ENCODE measurements around the gene LPIN1.
A peak's percentile ranks its signal among the peaks of the same experiment; 100 is the strongest.
"Not testable (repeated sequence)": the region's sequence is repeated elsewhere in the genome, so short reads cannot be mapped to it uniquely, and the experiment has no call there.

The LPIN1 gene

GRCh38 chr2:11839916-11840315 is 93.5 kb downstream of the LPIN1 start:
- no peak for DNase-seq

DNA sequence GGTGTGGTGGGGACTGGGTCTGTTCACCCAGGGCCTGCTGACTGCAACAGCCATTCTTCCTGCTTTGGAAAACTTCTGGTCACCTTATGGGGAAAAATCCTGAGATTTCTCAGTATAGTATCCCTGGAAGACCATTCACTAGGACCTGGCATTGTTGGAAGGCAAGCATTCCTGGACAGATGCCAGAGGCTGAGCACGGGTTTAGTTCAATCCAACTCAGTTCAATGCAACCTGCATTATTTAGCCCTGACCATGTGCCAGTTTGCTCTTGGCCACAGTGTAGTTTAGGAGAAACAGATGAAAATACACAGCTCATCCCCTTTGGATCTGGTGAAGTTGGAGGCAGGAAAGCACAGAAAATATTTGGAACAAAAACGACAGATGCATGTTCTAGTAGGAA is 95.9 kb downstream of the LPIN1 start:
- DNase-seq, result no peak

DNA sequence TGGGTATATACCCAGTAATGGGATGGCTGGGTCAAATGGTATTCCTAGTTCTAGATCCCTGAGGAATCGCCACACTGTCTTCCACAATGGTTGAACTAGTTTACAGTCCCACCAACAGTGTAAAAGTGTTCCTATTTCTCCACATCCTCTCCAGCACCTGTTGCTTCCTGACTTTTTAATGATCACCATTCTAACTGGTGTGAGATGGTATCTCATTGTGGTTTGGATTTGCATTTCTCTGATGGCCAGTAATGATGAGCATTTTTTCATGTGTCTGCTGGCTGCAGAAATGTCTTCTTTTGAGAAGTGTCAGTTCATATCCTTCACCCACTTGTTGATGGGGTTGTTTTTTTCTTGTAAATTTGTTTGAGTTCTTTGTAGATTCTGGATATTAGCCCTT is 98.4 kb downstream of the LPIN1 start:
- not testable (repeated sequence) for DNase-seq

DNA sequence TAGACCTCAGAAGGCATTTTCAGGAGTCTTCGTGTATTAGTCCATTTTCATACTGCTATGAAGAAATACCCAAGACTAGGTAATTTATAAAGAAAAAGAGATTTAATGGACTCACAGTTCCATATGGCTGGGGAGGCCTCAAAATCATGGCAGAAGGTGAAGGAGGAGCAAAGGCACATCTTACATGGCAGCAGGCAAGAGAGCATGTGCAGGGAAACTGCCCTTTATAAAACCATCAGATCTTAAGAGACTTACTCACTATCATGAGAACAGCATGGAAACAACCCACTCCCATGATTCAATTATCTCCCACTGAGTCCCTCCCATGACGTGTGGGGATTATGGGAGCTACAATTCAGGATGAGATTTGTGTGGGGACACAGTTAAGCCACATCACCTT is 101.5 kb downstream of the LPIN1 start:
- DNase-seq, result not testable (repeated sequence)

- no peak for DNase-seq
These were observed 103.7 kb downstream of the LPIN1 start for GRCh38 chr2:11850082-11850481.

- no peak for DNase-seq
These were observed 106.2 kb downstream of the LPIN1 start for GRCh38 chr2:11852526-11853196.

GRCh38 chr2:11853197-11853588 is 106.8 kb downstream of the LPIN1 start:
- no peak for DNase-seq

DNA sequence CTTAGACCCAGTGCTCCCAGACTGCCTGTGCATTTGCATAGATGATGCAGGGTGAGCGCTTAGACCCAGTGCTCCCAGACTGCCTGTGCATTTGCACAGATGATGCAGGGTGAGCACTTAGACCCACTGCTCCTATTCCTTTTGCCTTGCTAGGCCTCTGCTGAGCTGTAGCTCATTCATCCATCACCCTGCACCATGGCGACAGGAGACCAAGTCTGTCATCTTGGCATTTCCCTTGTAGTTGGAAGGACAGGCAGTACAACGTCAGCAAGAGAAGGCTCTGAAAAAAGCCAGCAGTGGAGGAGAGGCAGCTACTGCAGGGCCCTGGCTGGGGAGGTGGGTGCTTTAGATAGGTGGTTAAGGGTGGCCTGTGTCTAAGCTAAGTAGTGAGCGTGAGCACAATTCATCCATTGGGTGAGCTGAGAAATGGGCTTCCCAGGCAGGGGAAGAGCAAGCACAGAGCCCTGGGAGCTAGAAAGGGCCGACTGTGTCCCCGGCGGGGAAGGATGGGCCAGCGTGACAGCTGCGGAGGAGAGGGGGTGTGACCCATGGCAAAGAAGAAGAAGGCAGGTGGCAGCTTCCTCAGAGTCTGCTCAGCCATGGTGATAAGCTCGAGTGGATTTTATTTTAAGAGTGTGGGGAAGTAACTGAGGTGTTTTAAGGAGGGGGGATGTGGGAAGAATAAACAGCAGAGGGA is 108.8 kb downstream of the LPIN1 start:
- no peak for DNase-seq

DNA sequence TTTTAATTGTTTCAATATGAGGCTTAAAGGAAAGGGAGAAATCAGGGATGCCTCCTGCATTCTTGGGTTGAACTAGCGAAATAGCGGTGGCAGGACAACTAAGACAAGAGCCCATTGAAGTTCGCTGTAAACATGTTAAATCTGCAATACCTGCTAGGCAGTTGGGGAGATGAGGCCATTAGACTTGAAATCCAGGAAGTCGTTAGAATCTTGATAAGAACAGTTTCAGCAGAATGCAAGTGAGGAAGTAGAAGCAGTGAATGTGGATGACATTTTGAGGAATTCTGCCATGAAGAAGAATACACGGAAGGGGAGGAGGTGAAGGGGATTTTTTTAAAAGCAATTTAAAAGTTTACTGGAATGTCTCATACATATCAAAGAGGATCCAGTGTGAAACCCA is 109.7 kb downstream of the LPIN1 start:
- no peak for DNase-seq

GRCh38 chr2:11858883-11859282 is 112.5 kb downstream of the LPIN1 start:
- DNase-seq, result no peak

- not testable (repeated sequence) for DNase-seq
These were observed 113.5 kb downstream of the LPIN1 start for GRCh38 chr2:11859975-11860374.

GRCh38 chr2:11861044-11861443 is 114.6 kb downstream of the LPIN1 start:
- no peak for DNase-seq

DNA sequence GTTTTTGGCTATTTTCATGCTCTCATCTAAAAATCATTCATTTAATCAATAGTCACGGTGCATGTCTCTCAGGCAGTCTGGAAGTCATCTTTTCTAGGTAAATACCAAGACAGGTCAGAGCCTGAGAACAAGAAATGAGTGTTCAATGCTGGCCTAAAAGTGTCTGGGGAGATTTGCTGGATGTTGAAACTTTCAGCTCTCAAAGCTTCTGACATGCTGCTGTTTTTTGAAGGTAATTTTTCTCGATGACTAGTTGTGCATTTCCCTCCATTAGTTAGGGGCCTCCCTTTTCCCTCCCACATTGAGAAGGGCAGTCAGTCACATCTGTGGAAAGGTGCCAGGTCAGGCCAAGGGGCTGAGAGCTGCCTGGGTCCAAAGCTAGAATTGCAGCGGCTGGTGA is 115.6 kb downstream of the LPIN1 start:
- DNase-seq, result no peak

DNA sequence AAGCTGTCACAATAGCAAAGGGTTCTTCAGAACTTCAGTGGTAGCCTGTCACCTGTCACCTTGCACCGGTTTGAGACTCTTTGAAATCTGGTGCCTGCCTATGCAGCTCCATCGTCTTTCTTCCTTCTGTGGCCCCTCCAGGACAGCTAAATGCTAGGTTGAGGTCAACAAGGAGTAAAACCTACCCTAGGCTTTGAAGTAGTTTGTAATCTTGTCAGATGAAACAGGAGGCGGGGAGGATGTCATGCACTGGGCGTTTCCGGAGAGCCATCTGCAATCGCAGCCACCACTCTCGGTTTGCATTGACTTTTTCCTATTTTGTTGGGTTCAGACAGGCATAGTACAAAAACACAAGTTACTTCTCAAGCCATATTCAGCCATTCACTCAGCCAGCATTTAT is 116.7 kb downstream of the LPIN1 start:
- no peak for DNase-seq

DNA sequence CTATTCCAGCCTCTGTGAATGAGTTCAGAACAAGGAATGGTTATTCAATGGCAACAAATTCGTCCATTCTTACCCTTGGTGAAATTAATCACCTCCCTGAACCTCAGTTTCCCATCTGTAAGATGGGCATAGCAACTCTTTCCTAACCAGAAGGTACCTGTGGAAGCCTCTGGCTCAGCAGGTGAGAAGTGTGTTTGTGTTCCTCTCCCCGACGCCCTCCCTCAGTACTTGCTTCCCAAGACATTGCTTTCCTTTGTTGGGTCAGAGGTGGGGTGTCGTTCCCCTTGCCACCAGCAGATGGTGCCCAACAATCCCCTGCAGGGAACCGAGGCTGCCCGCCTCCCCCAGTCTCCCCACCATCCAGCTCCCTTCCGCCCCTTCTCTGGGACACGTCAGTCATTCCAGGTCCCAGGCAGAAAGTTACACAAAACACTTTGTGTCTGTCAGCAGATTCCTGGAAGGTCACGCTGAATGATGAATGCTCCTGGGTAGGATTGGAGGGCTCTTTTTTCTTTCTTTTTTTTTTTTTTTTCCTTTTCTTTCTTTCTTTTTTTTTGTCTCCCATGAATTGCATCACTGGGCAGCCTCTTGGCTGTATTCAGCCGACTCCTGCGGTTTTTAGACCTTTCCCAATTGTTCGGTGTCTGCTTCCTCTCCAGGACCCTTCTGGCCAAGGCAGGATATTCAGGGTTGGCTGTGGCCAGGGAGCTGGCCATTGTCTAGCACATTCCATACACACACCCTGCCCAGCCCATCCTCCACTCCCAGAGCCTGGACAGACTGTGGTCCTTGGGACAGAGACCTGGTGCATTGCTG is 117.3 kb downstream of the LPIN1 start:
- peak; percentile 3 for DNase-seq

DNA sequence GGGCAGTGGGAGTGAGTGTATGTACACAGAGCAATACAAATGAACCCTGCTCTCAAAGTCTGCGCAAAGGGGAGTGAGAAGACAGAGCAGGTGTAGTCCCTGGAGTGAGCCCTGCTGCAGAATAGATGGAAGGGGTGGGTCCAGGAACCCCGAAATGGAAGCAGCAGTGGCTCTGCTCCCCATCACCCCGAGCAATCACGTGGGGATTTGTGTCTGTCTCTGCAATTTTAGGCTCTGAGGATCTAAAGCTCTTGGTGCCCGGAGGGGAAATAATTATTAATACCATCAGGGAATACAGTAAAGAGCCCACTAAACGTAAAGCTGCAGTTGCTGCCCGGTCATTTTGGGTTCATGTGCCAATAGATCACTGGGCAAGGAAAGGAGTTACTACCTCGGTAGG is 118.3 kb downstream of the LPIN1 start:
- DNase-seq, result no peak

DNA sequence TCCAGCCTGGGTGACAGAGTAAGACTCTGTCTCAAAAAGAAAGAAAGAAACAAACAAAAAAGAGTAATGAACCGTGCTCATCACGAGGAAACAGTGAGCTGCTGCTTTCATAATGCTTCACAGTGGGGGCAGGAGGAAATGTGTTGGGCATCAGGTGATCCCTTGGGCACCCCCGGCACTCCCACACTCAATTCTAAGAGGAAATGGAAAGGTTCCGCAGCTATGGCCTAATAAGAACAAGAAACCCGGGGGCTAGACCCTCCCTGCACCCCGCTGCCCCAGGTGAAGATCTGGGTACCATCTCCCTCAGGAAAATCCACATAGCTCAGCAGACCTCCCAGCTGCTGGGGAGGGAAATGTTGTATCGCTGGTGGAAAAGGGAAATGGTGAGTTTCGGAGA is 118.9 kb downstream of the LPIN1 start:
- DNase-seq, result no peak

GRCh38 chr2:11865805-11866204 is 119.4 kb downstream of the LPIN1 start:
- DNase-seq, result no peak

DNA sequence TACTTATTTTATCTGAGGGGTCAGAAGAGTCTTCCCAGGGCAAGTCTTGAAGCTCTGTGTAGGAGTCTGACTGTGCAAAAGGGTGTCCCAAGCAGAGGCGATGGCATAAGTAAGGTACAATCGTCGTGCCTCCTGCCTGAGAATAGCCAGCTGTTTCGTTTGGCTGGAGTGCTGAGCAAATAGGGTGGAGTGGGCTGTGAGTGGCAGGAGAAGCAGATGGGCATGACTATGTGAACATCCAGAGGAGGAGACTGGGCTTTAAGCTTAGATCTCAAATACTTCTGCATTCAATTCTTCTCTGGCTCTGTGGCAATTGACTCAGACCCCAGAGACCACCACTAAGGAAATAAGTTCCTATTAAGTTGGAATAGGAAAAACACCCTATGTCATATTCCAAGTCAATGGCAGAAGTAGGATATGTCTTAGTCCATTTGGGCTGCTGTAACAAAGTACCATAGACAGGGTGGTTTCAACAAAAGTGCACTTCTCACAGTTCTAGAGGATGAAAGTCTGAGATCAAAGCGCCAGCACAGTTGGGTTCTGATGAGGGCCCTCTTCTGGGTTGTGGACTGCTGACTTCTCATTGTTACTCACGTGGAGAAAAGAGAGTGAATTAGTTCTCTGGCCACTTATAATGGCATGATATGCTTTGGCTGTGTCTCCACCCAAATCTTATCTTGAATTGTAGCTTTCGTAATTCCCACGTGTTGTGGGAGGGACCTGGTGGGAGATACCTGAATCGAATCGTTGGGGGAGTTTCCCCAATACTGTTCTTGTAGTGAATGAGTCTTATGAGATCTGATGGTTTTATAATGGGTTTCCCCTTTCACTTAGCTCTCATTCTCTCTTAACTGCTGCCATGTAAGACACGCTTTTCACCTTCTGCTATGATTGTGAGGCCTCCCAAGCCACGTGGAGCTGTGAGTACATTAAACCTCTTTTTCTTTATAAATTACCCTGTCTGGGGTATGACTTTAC is 120.2 kb downstream of the LPIN1 start:
- no peak for DNase-seq

GRCh38 chr2:11867926-11868325 is 121.5 kb downstream of the LPIN1 start:
- no peak for DNase-seq

DNA sequence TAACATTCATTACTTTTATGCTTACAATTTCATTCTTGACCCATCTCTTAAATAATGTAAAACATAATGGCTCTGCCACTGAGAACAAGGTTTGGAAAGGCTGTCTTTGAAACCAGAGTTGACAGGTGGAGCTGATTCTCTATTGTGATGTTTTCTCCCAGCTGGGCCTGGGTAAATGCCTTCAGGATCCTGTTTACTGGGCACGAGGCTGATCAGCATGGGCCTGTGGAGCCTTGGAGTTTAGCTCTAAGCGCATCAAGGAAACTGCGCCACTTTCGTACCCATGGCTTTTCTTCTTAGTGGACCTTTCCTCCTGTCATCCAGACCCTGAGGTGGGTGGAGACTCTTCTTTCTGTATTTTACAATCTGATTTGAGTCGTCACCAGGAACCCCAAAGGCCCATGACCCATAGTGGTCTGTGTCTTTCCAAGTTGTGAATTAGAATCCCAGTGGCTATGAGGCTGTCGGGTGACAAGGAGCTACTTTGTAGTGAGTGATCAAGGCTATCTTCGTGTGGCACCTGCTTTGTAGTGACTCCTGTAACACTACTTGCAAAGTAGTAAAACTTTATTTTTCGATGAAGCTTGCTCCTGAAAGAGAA is 123.1 kb downstream of the LPIN1 start:
- no peak for DNase-seq

- no peak for DNase-seq
These were observed 123.6 kb downstream of the LPIN1 start for GRCh38 chr2:11870064-11870463.
